ENCODE results near the gene CLDN19. TPM values are rescaled to one million over a fixed set of nuclear protein-coding genes. Genes with fewer than 3 reads are reported as not detected.

The CLDN19 gene
- total and polyA plus RNA-seq, 2 of the 8 experiments (the other 6 are each of a cell fraction or from before 2014, with no cell fraction given), result 9.7 to 17.2 TPM

DNA sequence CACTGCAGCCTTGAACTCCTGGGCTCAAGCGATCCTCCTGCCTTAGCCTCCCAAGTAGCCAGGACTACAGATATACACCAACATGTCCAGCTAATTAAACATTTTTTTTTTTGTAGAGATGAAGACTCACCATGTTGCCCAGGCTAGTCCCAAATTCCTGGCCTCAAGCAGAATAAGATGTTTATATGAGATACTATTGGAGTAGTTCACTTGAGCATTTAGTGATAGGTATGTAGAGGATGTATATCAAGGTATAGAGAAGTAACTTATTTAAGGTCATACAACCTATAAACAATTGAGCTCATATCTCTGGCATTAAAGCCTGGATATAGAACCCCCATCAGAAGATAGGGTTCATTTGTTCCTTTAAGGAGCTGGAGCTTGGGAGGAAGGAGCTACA lies 40.1 kb upstream of the CLDN19 start (continued):
- TF ChIP-seq, protein P1, sequence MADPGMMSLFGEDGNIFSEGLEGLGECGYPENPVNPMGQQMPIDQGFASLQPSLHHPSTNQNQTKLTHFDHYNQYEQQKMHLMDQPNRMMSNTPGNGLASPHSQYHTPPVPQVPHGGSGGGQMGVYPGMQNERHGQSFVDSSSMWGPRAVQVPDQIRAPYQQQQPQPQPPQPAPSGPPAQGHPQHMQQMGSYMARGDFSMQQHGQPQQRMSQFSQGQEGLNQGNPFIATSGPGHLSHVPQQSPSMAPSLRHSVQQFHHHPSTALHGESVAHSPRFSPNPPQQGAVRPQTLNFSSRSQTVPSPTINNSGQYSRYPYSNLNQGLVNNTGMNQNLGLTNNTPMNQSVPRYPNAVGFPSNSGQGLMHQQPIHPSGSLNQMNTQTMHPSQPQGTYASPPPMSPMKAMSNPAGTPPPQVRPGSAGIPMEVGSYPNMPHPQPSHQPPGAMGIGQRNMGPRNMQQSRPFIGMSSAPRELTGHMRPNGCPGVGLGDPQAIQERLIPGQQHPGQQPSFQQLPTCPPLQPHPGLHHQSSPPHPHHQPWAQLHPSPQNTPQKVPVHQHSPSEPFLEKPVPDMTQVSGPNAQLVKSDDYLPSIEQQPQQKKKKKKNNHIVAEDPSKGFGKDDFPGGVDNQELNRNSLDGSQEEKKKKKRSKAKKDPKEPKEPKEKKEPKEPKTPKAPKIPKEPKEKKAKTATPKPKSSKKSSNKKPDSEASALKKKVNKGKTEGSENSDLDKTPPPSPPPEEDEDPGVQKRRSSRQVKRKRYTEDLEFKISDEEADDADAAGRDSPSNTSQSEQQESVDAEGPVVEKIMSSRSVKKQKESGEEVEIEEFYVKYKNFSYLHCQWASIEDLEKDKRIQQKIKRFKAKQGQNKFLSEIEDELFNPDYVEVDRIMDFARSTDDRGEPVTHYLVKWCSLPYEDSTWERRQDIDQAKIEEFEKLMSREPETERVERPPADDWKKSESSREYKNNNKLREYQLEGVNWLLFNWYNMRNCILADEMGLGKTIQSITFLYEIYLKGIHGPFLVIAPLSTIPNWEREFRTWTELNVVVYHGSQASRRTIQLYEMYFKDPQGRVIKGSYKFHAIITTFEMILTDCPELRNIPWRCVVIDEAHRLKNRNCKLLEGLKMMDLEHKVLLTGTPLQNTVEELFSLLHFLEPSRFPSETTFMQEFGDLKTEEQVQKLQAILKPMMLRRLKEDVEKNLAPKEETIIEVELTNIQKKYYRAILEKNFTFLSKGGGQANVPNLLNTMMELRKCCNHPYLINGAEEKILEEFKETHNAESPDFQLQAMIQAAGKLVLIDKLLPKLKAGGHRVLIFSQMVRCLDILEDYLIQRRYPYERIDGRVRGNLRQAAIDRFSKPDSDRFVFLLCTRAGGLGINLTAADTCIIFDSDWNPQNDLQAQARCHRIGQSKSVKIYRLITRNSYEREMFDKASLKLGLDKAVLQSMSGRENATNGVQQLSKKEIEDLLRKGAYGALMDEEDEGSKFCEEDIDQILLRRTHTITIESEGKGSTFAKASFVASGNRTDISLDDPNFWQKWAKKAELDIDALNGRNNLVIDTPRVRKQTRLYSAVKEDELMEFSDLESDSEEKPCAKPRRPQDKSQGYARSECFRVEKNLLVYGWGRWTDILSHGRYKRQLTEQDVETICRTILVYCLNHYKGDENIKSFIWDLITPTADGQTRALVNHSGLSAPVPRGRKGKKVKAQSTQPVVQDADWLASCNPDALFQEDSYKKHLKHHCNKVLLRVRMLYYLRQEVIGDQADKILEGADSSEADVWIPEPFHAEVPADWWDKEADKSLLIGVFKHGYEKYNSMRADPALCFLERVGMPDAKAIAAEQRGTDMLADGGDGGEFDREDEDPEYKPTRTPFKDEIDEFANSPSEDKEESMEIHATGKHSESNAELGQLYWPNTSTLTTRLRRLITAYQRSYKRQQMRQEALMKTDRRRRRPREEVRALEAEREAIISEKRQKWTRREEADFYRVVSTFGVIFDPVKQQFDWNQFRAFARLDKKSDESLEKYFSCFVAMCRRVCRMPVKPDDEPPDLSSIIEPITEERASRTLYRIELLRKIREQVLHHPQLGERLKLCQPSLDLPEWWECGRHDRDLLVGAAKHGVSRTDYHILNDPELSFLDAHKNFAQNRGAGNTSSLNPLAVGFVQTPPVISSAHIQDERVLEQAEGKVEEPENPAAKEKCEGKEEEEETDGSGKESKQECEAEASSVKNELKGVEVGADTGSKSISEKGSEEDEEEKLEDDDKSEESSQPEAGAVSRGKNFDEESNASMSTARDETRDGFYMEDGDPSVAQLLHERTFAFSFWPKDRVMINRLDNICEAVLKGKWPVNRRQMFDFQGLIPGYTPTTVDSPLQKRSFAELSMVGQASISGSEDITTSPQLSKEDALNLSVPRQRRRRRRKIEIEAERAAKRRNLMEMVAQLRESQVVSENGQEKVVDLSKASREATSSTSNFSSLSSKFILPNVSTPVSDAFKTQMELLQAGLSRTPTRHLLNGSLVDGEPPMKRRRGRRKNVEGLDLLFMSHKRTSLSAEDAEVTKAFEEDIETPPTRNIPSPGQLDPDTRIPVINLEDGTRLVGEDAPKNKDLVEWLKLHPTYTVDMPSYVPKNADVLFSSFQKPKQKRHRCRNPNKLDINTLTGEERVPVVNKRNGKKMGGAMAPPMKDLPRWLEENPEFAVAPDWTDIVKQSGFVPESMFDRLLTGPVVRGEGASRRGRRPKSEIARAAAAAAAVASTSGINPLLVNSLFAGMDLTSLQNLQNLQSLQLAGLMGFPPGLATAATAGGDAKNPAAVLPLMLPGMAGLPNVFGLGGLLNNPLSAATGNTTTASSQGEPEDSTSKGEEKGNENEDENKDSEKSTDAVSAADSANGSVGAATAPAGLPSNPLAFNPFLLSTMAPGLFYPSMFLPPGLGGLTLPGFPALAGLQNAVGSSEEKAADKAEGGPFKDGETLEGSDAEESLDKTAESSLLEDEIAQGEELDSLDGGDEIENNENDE (IDR thresholded peaks at IDR 0.05; ENCODE audit: insufficient replicate concordance, low read length), result no peak
- TF ChIP-seq BCL11A (IDR thresholded peaks at IDR 0.05; ENCODE audit: low read depth in 2 of 2, low read length in 2 of 2), result no peak
- TF ChIP-seq SIX5 (IDR thresholded peaks at IDR 0.05; ENCODE audit: low read depth, low read length), result no peak
- TF ChIP-seq, protein P2, sequence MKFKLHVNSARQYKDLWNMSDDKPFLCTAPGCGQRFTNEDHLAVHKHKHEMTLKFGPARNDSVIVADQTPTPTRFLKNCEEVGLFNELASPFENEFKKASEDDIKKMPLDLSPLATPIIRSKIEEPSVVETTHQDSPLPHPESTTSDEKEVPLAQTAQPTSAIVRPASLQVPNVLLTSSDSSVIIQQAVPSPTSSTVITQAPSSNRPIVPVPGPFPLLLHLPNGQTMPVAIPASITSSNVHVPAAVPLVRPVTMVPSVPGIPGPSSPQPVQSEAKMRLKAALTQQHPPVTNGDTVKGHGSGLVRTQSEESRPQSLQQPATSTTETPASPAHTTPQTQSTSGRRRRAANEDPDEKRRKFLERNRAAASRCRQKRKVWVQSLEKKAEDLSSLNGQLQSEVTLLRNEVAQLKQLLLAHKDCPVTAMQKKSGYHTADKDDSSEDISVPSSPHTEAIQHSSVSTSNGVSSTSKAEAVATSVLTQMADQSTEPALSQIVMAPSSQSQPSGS (IDR thresholded peaks at IDR 0.05; ENCODE audit: low read length), result no peak
- no peak for TF ChIP-seq RAD21 (IDR thresholded peaks at IDR 0.05 in 1 of 2, conservative IDR thresholded peaks at IDR 0.05 in 1 of 2; ENCODE audit: low read depth in 2 of 2, low read length in 2 of 2)
- TF ChIP-seq JUND (IDR thresholded peaks at IDR 0.05; ENCODE audit: low read length), result no peak
- TF ChIP-seq, protein P3, sequence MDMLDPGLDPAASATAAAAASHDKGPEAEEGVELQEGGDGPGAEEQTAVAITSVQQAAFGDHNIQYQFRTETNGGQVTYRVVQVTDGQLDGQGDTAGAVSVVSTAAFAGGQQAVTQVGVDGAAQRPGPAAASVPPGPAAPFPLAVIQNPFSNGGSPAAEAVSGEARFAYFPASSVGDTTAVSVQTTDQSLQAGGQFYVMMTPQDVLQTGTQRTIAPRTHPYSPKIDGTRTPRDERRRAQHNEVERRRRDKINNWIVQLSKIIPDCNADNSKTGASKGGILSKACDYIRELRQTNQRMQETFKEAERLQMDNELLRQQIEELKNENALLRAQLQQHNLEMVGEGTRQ (IDR thresholded peaks at IDR 0.05; ENCODE audit: low read length), result no peak
- no peak for TF ChIP-seq GTF2F1 (IDR thresholded peaks at IDR 0.05; ENCODE audit: borderline replicate concordance, low read depth, low read length)
- TF ChIP-seq ASH2L (IDR thresholded peaks at IDR 0.05; ENCODE audit: low read length), result no peak

Data from H1 (cell line).